Measurements from ENCODE around the gene AIF1.

DNA sequence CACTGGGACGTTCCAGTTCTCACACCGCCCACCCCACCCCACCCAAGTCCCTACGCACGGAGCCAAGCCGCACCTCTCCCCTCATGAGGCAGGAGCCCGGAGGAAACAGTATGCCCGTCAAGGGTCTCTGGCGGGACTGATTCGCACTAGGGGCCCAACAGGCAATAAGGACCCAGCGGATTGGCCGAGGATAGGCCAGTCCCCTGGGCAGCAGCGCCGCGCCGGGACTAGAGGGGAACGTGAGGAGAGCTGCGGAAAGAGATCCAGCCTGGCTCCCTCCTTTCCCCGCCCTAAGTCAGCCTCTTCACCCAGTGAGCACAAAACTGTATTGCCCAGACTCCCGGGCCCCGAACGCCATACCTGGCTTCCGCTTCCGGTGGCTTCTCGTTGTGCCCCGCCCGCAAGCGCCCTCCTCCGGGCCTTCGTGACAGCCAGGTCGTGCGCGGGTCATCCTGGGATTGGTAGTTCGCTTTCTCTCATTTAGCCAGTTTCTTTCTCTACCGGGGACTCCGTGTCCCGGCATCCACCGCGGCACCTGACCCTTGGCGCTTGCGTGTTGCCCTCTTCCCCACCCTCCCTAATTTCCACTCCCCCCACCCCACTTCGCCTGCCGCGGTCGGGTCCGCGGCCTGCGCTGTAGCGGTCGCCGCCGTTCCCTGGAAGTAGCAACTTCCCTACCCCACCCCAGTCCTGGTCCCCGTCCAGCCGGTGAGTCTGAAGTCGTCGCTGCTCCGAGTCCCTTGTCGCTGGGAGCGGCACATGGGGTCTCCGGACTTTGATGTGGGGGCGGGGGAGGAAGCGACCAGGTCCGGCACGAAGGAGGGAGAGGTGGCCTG, 50.7 kb downstream of the AIF1 start, which contains the start of gene CSNK2B:
- TF ChIP-seq, protein P1, sequence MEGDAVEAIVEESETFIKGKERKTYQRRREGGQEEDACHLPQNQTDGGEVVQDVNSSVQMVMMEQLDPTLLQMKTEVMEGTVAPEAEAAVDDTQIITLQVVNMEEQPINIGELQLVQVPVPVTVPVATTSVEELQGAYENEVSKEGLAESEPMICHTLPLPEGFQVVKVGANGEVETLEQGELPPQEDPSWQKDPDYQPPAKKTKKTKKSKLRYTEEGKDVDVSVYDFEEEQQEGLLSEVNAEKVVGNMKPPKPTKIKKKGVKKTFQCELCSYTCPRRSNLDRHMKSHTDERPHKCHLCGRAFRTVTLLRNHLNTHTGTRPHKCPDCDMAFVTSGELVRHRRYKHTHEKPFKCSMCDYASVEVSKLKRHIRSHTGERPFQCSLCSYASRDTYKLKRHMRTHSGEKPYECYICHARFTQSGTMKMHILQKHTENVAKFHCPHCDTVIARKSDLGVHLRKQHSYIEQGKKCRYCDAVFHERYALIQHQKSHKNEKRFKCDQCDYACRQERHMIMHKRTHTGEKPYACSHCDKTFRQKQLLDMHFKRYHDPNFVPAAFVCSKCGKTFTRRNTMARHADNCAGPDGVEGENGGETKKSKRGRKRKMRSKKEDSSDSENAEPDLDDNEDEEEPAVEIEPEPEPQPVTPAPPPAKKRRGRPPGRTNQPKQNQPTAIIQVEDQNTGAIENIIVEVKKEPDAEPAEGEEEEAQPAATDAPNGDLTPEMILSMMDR (IDR thresholded peaks at IDR 0.05 in 8 of 11, conservative IDR thresholded peaks at IDR 0.05 in 3 of 11): peak in 6 of 11 experiments; percentile 7 to 51 (median 19)
- TF ChIP-seq POLR2A (IDR thresholded peaks at IDR 0.05): peak in 2 of 3 donors; percentile 26 to 40

Data from spleen (tissue), 7 donors.